ENCODE measurements around the gene TEX2. TPM values are rescaled to one million over a fixed set of nuclear protein-coding genes. Genes with fewer than 3 reads are reported as not detected.

The TEX2 gene
- total RNA-seq, 1 experiment from 2014 or later: 10.8 TPM

- no peak for TF ChIP-seq FOXK1 (CRISPR knock-in tag; IDR thresholded peaks at IDR 0.05)
- no peak for TF ChIP-seq SP1 (CRISPR knock-in tag; conservative IDR thresholded peaks at IDR 0.05)
- TF ChIP-seq AFF4 (CRISPR knock-in tag; IDR thresholded peaks at IDR 0.05; ENCODE audit: borderline replicate concordance): no peak
- no peak for TF ChIP-seq OVOL2 (CRISPR knock-in tag; IDR thresholded peaks at IDR 0.05; ENCODE audit: borderline replicate concordance)
- TF ChIP-seq CREB1 (CRISPR knock-in tag; IDR thresholded peaks at IDR 0.05): no peak
- TF ChIP-seq, protein P1, sequence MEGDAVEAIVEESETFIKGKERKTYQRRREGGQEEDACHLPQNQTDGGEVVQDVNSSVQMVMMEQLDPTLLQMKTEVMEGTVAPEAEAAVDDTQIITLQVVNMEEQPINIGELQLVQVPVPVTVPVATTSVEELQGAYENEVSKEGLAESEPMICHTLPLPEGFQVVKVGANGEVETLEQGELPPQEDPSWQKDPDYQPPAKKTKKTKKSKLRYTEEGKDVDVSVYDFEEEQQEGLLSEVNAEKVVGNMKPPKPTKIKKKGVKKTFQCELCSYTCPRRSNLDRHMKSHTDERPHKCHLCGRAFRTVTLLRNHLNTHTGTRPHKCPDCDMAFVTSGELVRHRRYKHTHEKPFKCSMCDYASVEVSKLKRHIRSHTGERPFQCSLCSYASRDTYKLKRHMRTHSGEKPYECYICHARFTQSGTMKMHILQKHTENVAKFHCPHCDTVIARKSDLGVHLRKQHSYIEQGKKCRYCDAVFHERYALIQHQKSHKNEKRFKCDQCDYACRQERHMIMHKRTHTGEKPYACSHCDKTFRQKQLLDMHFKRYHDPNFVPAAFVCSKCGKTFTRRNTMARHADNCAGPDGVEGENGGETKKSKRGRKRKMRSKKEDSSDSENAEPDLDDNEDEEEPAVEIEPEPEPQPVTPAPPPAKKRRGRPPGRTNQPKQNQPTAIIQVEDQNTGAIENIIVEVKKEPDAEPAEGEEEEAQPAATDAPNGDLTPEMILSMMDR (IDR thresholded peaks at IDR 0.05): no peak
- TF ChIP-seq GTF2I (CRISPR knock-in tag; conservative IDR thresholded peaks at IDR 0.05): no peak
- TF ChIP-seq, protein P2, sequence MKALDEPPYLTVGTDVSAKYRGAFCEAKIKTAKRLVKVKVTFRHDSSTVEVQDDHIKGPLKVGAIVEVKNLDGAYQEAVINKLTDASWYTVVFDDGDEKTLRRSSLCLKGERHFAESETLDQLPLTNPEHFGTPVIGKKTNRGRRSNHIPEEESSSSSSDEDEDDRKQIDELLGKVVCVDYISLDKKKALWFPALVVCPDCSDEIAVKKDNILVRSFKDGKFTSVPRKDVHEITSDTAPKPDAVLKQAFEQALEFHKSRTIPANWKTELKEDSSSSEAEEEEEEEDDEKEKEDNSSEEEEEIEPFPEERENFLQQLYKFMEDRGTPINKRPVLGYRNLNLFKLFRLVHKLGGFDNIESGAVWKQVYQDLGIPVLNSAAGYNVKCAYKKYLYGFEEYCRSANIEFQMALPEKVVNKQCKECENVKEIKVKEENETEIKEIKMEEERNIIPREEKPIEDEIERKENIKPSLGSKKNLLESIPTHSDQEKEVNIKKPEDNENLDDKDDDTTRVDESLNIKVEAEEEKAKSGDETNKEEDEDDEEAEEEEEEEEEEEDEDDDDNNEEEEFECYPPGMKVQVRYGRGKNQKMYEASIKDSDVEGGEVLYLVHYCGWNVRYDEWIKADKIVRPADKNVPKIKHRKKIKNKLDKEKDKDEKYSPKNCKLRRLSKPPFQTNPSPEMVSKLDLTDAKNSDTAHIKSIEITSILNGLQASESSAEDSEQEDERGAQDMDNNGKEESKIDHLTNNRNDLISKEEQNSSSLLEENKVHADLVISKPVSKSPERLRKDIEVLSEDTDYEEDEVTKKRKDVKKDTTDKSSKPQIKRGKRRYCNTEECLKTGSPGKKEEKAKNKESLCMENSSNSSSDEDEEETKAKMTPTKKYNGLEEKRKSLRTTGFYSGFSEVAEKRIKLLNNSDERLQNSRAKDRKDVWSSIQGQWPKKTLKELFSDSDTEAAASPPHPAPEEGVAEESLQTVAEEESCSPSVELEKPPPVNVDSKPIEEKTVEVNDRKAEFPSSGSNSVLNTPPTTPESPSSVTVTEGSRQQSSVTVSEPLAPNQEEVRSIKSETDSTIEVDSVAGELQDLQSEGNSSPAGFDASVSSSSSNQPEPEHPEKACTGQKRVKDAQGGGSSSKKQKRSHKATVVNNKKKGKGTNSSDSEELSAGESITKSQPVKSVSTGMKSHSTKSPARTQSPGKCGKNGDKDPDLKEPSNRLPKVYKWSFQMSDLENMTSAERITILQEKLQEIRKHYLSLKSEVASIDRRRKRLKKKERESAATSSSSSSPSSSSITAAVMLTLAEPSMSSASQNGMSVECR (CRISPR knock-in tag; IDR thresholded peaks at IDR 0.05; ENCODE audit: borderline replicate concordance): no peak
- TF ChIP-seq ATF3 (CRISPR knock-in tag; conservative IDR thresholded peaks at IDR 0.05): no peak
- TF ChIP-seq ESRRA (CRISPR knock-in tag; IDR thresholded peaks at IDR 0.05; ENCODE audit: borderline replicate concordance): no peak
- no peak for TF ChIP-seq ZNF416 (CRISPR knock-in tag; IDR thresholded peaks at IDR 0.05)
- TF ChIP-seq, protein P3, sequence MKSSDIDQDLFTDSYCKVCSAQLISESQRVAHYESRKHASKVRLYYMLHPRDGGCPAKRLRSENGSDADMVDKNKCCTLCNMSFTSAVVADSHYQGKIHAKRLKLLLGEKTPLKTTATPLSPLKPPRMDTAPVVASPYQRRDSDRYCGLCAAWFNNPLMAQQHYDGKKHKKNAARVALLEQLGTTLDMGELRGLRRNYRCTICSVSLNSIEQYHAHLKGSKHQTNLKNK (CRISPR knock-in tag; IDR thresholded peaks at IDR 0.05): no peak
- no peak for TF ChIP-seq GRHL2 (CRISPR knock-in tag; IDR thresholded peaks at IDR 0.05; ENCODE audit: insufficient replicate concordance, severe bottlenecking)
- TF ChIP-seq CREM (CRISPR knock-in tag; IDR thresholded peaks at IDR 0.05): no peak
- Mint-ChIP-seq H3K4me3 (no peak overlapping the region), H3K27me3 (ENCODE audit: low read depth) (peaks cover 31% of the 10 kb centered on the region), H3K36me3 (no peaks in the 10 kb centered on the region), H3K27ac (no peak overlapping the region), H3K4me1 (peaks cover 13% of the 10 kb centered on the region), H3K9me3 (peaks cover 7% of the 10 kb centered on the region)
- ATAC-seq (no peak), DNase-seq (ENCODE audit: low spot score) (no peak)
- POLR2A ChIA-PET: no interaction called here
- CTCF ChIA-PET: interaction anchor here (1.4 to 3.5 kb wide), 2 partner anchors 63 kb away, joined by 7 to 18 read pairs; no protein-coding TSS in a partner anchor
Observed at GRCh38 chr17:64126918-64127317, 136.1 kb downstream of the TEX2 start.

DNA sequence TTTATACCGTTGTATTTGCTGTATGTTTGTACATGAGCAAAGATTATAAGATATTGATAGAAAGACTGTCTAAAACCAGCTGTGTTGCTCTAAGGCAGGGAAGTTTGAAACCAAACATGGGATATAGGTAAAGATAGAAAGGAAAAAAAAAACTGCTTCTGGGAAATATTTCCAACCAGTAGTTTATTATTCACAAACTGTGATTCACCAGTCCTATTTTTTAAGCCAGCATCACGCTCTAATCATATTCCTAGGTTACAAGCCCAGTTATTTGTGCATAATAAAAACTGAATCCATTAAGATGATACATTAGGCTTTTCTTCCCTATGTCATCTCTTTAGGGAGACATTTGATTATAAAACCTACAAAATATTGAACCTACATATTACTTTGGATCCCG lies 137.1 kb downstream of the TEX2 start:
- peaks cover 21% of the 10 kb centered on the region for H3K27me3 Mint-ChIP-seq (ENCODE audit: low read depth)
- DNase-seq (ENCODE audit: low spot score): no peak
- no peaks in the 10 kb centered on the region for H3K36me3 Mint-ChIP-seq
- peaks cover 13% of the 10 kb centered on the region for H3K4me1 Mint-ChIP-seq
- H3K9me3 Mint-ChIP-seq: peaks cover 7% of the 10 kb centered on the region
- ChIA-PET CTCF (interaction anchor here (1.0 to 3.5 kb wide), 3 partner anchors 8 to 97 kb away, joined by 3 to 18 read pairs (median 3); no protein-coding TSS in a partner anchor), POLR2A (interaction anchor here (2.2 kb wide), 1 partner anchor 12 kb away, joined by 4 read pairs; no protein-coding TSS in a partner anchor)
- no peak overlapping the region for H3K27ac Mint-ChIP-seq
- no peak for ATAC-seq
- H3K4me3 Mint-ChIP-seq: no peak overlapping the region
- no peak for TF ChIP-seq ZNF396 (CRISPR knock-in tag; IDR thresholded peaks at IDR 0.05; ENCODE audit: borderline replicate concordance)
- TF ChIP-seq, protein P2 (CRISPR knock-in tag; IDR thresholded peaks at IDR 0.05; ENCODE audit: borderline replicate concordance): no peak
- TF ChIP-seq, protein P4, sequence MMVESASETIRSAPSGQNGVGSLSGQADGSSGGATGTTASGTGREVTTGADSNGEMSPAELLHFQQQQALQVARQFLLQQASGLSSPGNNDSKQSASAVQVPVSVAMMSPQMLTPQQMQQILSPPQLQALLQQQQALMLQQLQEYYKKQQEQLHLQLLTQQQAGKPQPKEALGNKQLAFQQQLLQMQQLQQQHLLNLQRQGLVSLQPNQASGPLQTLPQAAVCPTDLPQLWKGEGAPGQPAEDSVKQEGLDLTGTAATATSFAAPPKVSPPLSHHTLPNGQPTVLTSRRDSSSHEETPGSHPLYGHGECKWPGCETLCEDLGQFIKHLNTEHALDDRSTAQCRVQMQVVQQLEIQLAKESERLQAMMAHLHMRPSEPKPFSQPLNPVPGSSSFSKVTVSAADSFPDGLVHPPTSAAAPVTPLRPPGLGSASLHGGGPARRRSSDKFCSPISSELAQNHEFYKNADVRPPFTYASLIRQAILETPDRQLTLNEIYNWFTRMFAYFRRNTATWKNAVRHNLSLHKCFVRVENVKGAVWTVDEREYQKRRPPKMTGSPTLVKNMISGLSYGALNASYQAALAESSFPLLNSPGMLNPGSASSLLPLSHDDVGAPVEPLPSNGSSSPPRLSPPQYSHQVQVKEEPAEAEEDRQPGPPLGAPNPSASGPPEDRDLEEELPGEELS (CRISPR knock-in tag; IDR thresholded peaks at IDR 0.05): no peak

Measured in WTC11 (cell line).